Tibial nerve (tissue), 4 donors: ENCODE measurements around the gene PRKCE. TPM values are rescaled to one million over a fixed set of nuclear protein-coding genes. Genes with fewer than 3 reads are reported as not detected.

ENCODE experiments used
- DNase-seq, 2 donors: peaks; one replicate each; pipeline ENCODE4 v3.0.0-alpha.2; 2019; ENCODE audit warnings: low spot score in 2 of 2
- H3K27ac ChIP-seq, 4 donors: fragments of 200-600 bp; sonication (generic) in 3 of 4; one replicate each; pipeline ENCODE4 v1.5.1; 2017 to 2019; ENCODE audit warnings: mild to moderate bottlenecking in 1 of 4
- H3K27me3 ChIP-seq, 2 donors: fragments of 200-600 bp; sonication (generic) in 1 of 2; one replicate each; pipeline versions ENCODE4 v1.5.1 to v1.6.0; 2017 to 2019
- H3K36me3 ChIP-seq, 3 donors: fragments of 200-600 bp; sonication (generic); one replicate each; pipeline ENCODE4 v1.5.1; 2018 to 2019
- H3K4me1 ChIP-seq, 4 donors: fragments of 200-600 bp; sonication (generic) in 3 of 4; one replicate each; pipeline ENCODE4 v1.5.1; 2017 to 2019
- H3K4me3 ChIP-seq, 4 donors: fragments of 200-600 bp; sonication (generic) in 3 of 4; one replicate each; pipeline ENCODE4 v1.5.1; 2017 to 2019; ENCODE audit warnings: mild to moderate bottlenecking in 1 of 4, moderate library complexity in 1 of 4
- H3K9me3 ChIP-seq, 4 donors: fragments of 200-600 bp; sonication (generic) in 3 of 4; one replicate each; pipeline ENCODE4 v1.5.1; 2017 to 2019
- EP300 ChIP-seq, 2 donors: sonication (generic); formaldehyde crosslinking; IDR thresholded peaks; one replicate each; pipeline ENCODE4 v1.6.1; 2017; ENCODE audit warnings: antibody characterized with exemption in 2 of 2, mild to moderate bottlenecking in 1 of 2
- POLR2A ChIP-seq, 2 donors: fragments of 450-650 bp; IDR thresholded peaks; one replicate each; pipeline ENCODE4 v1.6.1; 2017; ENCODE audit warnings: antibody characterized with exemption in 2 of 2, mild to moderate bottlenecking in 2 of 2, moderate library complexity in 2 of 2
- WGBS, 2 donors: methylation state at CpG; one replicate each; pipeline ENCODE4 v1.1.5; 2018; 5-methylcytosine and 5-hydroxymethylcytosine counted together
- total RNA-seq, 4 donors: library from RNA; depleted of rRNA; stranded (reverse); fragments of >200 nt; gene quantifications; one replicate each; pipeline ENCODE4 v1.1.0, GENCODE V29; 2016
- TF ChIP-seq, protein P1 (sequence below), 5 experiments: fragments of 200-600 bp in 3 of 5; fragments of 450-650 bp in 2 of 5; sonication (generic) in 3 of 5; IDR thresholded peaks; one replicate each; pipeline ENCODE4 v1.5.1; 2016 to 2019; ENCODE audit warnings: antibody characterized with exemption in 5 of 5, mild to moderate bottlenecking in 3 of 5, moderate library complexity in 2 of 5

PRKCE gene
- total RNA-seq, 4 donors from 2014 or later: 14.4 to 22.4 (median 17.9) TPM

DNA sequence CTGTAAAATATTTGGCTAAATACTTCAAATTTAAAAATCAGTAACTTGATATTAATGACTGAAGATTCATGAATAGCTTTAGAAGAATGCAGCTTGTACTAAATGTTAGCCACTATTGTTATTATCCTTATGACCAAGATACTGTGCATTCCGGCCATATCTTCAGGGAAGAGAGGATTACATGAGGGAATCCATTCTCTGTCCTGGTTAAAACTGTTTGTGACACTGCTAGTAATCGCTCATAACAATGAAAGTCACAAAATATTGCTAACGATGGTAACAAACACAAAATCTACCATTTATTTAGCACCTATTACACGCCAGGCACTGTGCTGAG is 217.7 kb downstream of the PRKCE start:
- H3K36me3 ChIP-seq: no peaks in the 10 kb centered on the region
- TF ChIP-seq POLR2A (IDR thresholded peaks at IDR 0.05): no peak
- TF ChIP-seq EP300 (IDR thresholded peaks at IDR 0.05): no peak
- TF ChIP-seq, protein P1, sequence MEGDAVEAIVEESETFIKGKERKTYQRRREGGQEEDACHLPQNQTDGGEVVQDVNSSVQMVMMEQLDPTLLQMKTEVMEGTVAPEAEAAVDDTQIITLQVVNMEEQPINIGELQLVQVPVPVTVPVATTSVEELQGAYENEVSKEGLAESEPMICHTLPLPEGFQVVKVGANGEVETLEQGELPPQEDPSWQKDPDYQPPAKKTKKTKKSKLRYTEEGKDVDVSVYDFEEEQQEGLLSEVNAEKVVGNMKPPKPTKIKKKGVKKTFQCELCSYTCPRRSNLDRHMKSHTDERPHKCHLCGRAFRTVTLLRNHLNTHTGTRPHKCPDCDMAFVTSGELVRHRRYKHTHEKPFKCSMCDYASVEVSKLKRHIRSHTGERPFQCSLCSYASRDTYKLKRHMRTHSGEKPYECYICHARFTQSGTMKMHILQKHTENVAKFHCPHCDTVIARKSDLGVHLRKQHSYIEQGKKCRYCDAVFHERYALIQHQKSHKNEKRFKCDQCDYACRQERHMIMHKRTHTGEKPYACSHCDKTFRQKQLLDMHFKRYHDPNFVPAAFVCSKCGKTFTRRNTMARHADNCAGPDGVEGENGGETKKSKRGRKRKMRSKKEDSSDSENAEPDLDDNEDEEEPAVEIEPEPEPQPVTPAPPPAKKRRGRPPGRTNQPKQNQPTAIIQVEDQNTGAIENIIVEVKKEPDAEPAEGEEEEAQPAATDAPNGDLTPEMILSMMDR (IDR thresholded peaks at IDR 0.05): no peak
- WGBS, 2 donors: 75 to 78% methylated on average over 4 of the region's 4 CpGs

DNA sequence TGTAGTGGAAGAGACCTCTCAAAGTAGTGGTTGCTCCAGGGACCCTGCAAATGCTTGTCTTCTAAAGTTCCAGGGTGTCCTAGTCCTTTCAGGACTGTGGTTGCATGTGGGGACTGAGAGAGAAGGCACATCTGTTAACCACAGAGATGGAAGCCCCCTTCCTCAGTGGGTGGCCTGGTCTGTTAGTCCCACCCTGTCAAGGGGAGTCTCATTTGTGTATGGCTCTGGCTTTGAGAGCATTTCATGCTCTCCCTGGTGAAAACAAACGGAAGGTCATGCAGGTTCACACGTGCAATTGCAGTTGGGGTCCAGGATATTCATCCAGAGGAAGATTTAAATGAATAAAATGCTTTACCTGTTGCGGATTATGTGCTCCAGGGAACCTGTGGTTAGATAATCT is 219.6 kb downstream of the PRKCE start:
- H3K36me3 ChIP-seq: peaks cover 0 to under 1% (median 0%) of the 10 kb centered on the region in 3 donors
- H3K4me3 ChIP-seq: no peak overlapping the region
- H3K27ac ChIP-seq: no peak overlapping the region
- H3K27me3 ChIP-seq: no peaks in the 10 kb centered on the region
- TF ChIP-seq, protein P1 (IDR thresholded peaks at IDR 0.05): no peak
- TF ChIP-seq EP300 (IDR thresholded peaks at IDR 0.05) (no peak), POLR2A (IDR thresholded peaks at IDR 0.05) (no peak)
- no peak for DNase-seq
- WGBS, 2 donors: 55 to 70% methylated on average over 3 of the region's 3 CpGs
- peaks cover 0 to 4% (median 0%) of the 10 kb centered on the region in 4 donors for H3K9me3 ChIP-seq
- peaks cover 0 to 32% (median 0%) of the 10 kb centered on the region in 4 donors for H3K4me1 ChIP-seq

More for the DNA sequence above, 217.7 kb downstream of the PRKCE start:
- H3K27me3 ChIP-seq: no peaks in the 10 kb centered on the region
- H3K4me1 ChIP-seq: peaks cover 0 to 26% (median 0%) of the 10 kb centered on the region in 4 donors
- DNase-seq: no peak
- no peaks in the 10 kb centered on the region for H3K9me3 ChIP-seq
- H3K4me3 ChIP-seq: no peak overlapping the region
- no peak overlapping the region for H3K27ac ChIP-seq

DNA sequence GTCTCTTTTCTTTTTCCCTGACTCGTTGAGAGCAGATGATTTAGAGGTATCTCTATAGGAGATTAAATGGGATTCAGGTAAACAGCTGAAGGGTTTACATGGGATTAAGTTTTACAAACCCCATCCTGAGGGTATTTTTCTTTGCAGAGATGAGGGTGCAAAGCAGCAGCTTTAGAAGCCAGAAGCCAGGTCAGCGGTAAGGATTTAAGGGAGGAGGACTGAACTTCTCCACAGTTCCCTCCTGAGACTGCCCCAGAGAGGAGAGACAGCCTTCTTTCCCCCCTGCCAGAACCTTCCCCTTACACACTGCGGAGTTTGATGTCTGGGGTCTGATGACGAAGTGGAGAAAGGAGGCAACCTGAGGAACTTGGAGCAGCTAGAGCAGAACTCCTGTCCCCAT is 220.1 kb downstream of the PRKCE start:
- Histone ChIP-seq H3K36me3 (peaks cover 0 to 5% (median 0%) of the 10 kb centered on the region in 3 donors), H3K9me3 (peaks cover 0 to 9% (median 1%) of the 10 kb centered on the region in 4 donors), H3K4me1 (peaks cover 0 to 32% (median 0%) of the 10 kb centered on the region in 4 donors), H3K27ac (no peak overlapping the region), H3K4me3 (no peak overlapping the region), H3K27me3 (no peaks in the 10 kb centered on the region)
- TF ChIP-seq EP300 (IDR thresholded peaks at IDR 0.05) (no peak), POLR2A (IDR thresholded peaks at IDR 0.05) (no peak)
- TF ChIP-seq, protein P1 (IDR thresholded peaks at IDR 0.05): no peak
- 68 to 73% methylated on average over 4 of the region's 4 CpGs for WGBS, 2 donors
- no peak for DNase-seq

DNA sequence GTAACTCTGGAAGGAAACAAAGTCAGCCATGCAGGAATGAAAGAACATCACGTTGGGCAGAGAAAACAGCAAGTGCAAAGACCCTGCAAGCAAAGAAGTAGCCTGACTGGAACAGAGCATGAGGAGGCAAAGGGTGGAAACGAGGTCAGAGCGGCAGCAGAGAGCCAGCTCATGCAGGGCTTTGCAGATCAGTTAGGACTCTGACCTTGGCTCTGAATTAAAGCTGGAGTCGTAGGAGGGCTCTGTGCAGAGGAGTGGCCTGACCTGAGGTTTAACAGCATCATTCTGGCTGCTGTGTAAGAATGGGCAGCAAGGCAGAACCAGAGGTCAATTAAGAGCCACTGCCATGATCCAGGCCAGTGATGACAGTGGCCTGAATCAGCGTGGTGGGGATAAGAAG is 220.7 kb downstream of the PRKCE start:
- Histone ChIP-seq H3K4me1 (peaks cover 0 to 32% (median 0%) of the 10 kb centered on the region in 4 donors), H3K9me3 (peaks cover 0 to 15% (median 4%) of the 10 kb centered on the region in 4 donors), H3K36me3 (peaks cover 0 to 8% (median 0%) of the 10 kb centered on the region in 3 donors), H3K27me3 (no peaks in the 10 kb centered on the region), H3K4me3 (no peak overlapping the region), H3K27ac (no peak overlapping the region)
- WGBS, 2 donors: 42 to 48% methylated on average over 5 of the region's 5 CpGs
- DNase-seq: no peak
- TF ChIP-seq POLR2A (IDR thresholded peaks at IDR 0.05) (no peak), EP300 (IDR thresholded peaks at IDR 0.05) (no peak)
- TF ChIP-seq, protein P1 (IDR thresholded peaks at IDR 0.05): no peak

DNA sequence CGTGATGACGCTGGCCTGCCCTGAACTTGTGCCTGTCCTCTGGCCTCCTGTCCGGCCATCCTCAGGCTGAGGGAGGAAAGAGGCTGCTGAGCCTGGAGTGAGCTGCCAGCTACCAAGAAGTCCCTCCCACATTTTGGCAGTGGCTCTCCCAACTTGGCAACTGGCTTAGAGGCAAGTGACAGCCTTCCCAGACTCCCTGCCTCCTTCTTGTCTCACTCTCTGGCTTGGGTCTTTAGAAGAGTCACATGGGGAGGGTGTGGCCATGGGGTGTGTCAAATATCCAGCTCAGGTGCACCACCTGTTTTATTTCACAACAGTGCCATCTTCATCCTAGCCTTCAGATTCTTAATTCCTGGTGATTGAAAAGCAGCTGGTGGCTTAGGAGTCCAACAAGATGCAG is 222.9 kb downstream of the PRKCE start:
- TF ChIP-seq EP300 (IDR thresholded peaks at IDR 0.05) (no peak), POLR2A (IDR thresholded peaks at IDR 0.05) (no peak)
- TF ChIP-seq, protein P1 (IDR thresholded peaks at IDR 0.05): no peak
- Histone ChIP-seq H3K36me3 (peaks cover 0 to 24% (median 0%) of the 10 kb centered on the region in 3 donors), H3K27ac (no peak overlapping the region), H3K4me3 (no peak overlapping the region), H3K9me3 (peaks cover 0 to 15% (median 4%) of the 10 kb centered on the region in 4 donors), H3K4me1 (peaks cover 0 to 32% (median 0%) of the 10 kb centered on the region in 4 donors), H3K27me3 (no peaks in the 10 kb centered on the region)
- peak in 1 of 2 donors; percentile 23 for DNase-seq
- 38 to 43% methylated on average over 3 of the region's 3 CpGs for WGBS, 2 donors
